ENCODE data around the gene GPR150.

GRCh38 chr5:95599252-95599651, 20.6 kb upstream of the GPR150 start:
- TF ChIP-seq POLR2A (IDR thresholded peaks at IDR 0.05): no peak
- TF ChIP-seq CTCF (IDR thresholded peaks at IDR 0.05): no peak
- TF ChIP-seq POLR2AphosphoS5 (IDR thresholded peaks at IDR 0.05): no peak
